Stimulated activated CD4-positive, alpha-beta T cell treated with anti-CD3 and anti-CD28 coated beads, Interleukin-12 subunit alpha, Interleukin-12 subunit beta, amount 100 ng/mL, for 24 hours (primary cell): Measurements from ENCODE around the gene TTC36.
"Not testable (repeated sequence)": the region's sequence is repeated elsewhere in the genome, so short reads cannot be mapped to it uniquely, and the experiment has no call there.

Experiments
- DNase-seq, 2 experiments: peaks; one replicate each; pipeline ENCODE4 v3.0.0-alpha.2; 2020; ENCODE audit warnings: low read depth in 2 of 2

TTC36 gene

GRCh38 chr11:118532091-118532490 is 4.8 kb downstream of the TTC36 start:
- DNase-seq, result no peak

DNA sequence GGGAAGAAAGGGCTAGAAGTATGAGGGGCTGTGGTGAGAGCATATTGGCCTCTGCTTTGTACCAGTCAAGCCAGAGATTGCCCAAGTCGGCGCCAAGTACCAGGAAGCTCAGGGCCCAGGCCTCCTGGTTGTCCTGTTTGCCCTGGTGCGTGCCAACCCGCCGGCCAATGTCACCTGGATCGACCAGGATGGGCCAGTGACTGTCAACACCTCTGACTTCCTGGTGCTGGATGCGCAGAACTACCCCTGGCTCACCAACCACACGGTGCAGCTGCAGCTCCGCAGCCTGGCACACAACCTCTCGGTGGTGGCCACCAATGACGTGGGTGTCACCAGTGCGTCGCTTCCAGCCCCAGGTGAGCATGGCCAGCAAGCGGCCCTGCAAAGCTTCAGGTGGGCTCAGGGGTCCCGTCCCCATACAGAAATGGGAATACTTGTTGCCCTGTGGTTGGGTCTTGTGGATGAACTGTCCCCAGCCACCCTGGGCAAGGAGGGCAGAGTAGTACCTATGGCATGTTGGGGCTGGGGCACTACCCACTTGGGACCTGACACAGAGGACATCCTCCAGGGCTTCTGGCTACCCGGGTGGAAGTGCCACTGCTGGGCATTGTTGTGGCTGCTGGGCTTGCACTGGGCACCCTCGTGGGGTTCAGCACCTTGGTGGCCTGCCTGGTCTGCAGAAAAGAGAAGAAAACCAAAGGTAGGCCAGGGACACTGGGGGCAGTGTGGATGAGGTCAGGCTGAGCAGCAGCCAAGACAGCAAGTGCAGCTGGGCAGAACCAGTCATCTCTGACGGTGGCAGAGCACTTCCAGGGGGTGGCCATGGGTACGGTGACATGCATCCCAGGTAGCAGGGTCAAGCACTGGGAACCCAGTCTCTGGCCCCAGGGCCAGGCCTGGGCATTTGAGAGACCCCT is 5.8 kb downstream of the TTC36 start:
- no peak for DNase-seq

GRCh38 chr11:118533769-118534729 is 6.8 kb downstream of the TTC36 start:
- no peak for DNase-seq

- no peak for DNase-seq
Measured at GRCh38 chr11:118535261-118535660, 8.0 kb downstream of the TTC36 start.

DNA sequence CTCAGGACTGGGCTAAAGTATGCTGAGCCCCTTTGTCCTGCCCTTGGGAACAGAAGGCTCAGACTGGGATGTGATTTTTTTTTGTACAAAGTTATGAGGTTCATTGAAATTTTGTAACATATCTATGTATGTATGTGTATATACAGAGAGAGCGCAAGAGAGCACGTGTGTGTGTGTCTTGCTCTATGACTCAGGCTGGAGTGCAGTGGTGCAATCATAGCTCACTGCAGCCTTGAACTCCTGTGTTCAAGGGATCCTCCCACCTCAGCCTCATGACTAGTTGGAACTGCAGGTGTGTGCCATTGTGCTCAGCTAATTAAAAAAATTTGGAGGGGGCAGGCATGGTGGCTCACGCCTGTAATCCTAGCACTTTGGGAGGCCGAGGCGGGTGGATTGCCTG is 9.5 kb downstream of the TTC36 start:
- no peak for DNase-seq

- no peak for DNase-seq
Measured at GRCh38 chr11:118537409-118537980, 10.2 kb downstream of the TTC36 start.

DNA sequence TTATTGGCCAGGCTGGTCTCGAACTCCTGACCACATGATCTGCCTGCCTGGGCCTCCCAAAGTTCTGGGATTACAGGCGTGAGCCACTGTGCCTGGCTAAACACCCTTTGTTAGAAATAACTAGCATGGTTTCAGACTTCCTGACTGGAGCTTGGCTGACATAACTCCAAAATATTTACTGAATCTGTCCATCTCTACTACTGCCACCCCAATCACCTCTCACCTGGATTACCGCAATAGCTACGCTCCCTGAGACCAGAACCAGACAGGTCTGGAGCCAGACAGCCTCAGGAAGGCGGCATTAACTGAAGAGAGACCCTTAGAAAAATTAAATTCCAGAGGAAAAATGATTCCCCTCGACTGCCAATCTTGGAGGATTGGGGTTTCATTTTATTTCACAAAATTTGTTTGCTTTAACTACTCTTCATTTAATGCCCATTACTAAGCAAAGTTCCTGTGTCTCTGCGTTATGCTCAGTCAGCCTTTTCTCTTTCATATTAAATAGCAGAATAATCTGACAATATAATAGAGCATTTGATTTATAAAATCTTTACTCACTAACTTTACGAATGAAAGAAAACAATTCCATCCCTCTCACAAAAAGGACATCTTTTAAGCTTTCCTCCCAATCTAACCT is 16.9 kb downstream of the TTC36 start:
- no peak for DNase-seq

- no peak for DNase-seq
Measured at GRCh38 chr11:118544647-118545010, 17.4 kb downstream of the TTC36 start.

DNA sequence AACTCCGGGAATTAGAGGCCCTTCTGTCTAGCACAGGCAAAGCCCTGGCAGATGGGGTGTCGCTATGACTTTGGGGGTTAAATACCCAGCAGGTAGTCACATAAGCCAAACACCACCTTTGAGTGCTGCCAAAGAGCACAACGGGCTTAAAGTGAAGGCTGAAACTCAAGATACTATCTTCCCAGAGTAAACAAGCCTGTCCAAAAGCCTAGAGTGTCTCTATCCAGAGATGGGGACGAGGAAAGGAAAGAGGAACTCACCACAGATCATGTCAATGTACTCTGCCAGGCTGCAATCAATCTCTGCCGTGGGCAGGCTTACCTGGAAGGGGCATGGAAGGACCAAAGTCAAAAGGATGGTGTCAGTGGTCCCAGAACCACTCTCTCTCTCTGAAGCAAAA is 18.3 kb downstream of the TTC36 start:
- no peak for DNase-seq

- DNase-seq, result no peak
Measured at GRCh38 chr11:118547132-118547531, 19.9 kb downstream of the TTC36 start.

DNA sequence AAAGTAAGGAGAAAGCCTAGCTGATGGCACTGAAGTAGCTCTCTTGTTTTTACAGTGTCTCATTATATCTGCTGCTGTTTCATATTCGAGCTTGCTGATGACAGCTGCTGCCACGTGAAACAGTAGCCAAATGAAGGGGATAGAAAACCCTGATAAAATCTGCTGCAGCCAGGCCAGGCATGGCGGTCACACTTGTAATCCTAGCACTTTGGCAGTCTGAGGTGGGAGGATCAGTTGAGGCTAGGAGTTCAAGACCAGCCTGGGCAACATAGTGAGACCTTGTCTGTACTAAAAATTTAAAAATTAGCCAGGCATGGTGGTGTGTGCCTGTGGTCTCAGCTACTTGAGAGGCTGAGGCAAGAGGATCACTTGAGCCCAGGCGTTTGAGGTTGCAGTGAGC is 25.1 kb downstream of the TTC36 start:
- no peak for DNase-seq

GRCh38 chr11:118560806-118561205 is 33.5 kb downstream of the TTC36 start:
- no peak for DNase-seq

GRCh38 chr11:118565051-118565450 is 37.8 kb downstream of the TTC36 start:
- no peak for DNase-seq

DNA sequence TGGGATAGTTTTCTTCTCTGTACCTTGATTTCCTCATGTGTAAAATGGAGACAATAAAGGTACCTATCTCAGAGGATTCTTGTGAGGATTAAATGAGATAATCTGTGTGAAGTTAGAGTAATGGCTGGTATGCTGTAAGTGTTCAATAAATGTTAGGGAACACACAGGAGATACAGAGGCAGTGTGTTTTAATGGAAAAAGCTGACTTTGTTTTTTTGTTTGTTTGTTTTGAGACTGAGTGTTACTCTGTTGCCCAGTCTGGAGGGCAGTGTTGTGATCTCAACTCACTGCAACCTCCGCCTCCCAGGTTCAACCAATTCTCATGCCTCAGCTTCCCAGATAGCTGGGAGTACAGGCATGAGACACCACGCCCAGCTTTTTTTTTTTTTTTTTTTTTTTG is 42.4 kb downstream of the TTC36 start:
- DNase-seq, result no peak

- no peak for DNase-seq
Measured at GRCh38 chr11:118570787-118571186, 43.5 kb downstream of the TTC36 start.

- peak in 1 of 2 experiments; percentile 7 for DNase-seq
Measured at GRCh38 chr11:118571701-118572060, 44.4 kb downstream of the TTC36 start.

DNA sequence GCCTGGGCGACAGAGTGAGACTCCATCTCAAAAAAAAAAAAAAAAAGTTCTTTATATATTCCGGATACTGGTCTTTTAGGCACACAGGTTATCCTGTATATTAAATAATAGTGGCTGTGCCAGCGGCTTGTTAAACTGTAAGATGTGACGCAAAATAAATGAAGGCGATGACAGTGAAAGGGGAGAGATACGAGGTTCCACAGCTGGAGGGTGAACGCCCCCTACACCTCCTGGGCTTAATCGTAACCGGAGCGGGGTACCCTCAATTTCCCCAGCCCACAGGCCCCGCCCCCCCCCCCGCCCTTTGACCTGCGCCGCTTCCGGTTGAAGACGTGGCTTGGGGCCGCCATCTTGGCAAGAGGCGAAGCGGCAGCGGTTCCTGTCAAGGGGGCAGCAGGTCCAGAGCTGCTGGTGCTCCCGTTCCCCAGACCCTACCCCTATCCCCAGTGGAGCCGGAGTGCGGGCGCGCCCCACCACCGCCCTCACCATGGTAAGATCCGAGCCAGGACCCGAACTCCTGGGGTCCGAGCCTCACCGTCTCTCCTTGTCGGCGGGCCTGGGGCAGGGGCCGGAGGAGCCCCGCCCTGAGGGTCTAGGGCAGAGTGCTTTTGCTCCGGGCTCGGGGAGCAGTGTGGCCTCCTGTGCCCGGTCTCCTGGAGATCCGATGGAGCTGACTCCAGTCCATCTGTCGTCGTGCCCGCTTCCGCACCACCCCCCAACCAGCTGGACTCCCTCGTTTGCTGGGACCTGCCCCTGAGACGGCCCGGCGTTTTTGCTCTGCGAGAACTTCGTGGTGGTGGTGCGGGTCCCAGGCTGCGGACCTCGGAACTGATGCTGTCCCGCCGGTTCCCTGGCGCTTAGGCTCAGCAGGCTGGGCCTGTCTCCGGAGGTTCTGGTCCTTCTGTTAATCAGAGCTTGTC is 45.0 kb downstream of the TTC36 start, which contains the start of gene ARCN1:
ARCN1 (plus strand) TSS at position 349 of the 920 bp plus-strand sequence; CDS start at position 488, 139 bp downstream.
- peak; percentile 65 to 66 for DNase-seq

GRCh38 chr11:118572981-118573550 is 45.8 kb downstream of the TTC36 start:
- peak in 1 of 2 experiments; percentile 2 for DNase-seq

- DNase-seq, result no peak
Measured at GRCh38 chr11:118574636-118575035, 47.4 kb downstream of the TTC36 start.

GRCh38 chr11:118577995-118578394 is 50.7 kb downstream of the TTC36 start:
- not testable (repeated sequence) for DNase-seq
